ENCODE measurements around the gene PKLR. TPM values are rescaled to one million over a fixed set of nuclear protein-coding genes. Genes with fewer than 3 reads are reported as not detected.
"Not testable (repeated sequence)": the region's sequence is repeated elsewhere in the genome, so short reads cannot be mapped to it uniquely, and the experiment has no call there.

Gene PKLR
- polyA plus RNA-seq, 3 donors, result 7.5 to 9.1 (median 8.8) TPM

DNA sequence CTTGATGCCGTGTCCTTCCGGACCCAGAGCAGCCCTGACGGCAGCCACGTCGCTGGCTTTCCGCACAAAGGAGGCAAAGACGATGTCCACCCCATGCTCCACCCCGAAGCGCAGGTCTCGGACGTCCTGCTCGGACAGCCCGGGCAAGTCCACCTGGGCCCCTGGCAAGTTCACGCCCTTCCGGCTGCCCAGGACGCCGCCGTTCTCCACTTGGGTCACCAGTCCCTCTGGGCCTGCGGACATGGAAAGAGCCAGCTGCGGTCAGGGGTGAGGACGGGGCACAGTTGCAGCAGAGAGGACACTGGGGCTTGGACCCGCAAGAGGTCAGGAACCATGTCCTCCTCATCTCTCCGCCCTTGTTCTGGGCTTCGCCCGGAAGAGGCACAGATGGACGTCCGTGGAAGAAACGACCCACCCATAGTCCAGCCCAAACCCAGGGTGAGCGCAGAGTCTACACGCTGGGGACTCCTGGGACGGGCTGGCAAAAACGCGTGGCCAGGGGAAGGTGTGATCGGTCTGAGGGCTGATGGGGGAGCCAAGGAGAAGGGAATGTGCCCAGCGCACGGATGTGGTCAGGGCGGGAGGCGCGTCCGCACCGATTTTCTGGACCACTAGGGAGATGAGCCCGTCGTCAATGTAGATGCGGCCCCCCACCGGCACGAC is 6.6 kb downstream of the PKLR start:
- no peak for DNase-seq (ENCODE audit: extremely low read depth in 1 of 11, low read depth in 9 of 11, low spot score in 4 of 11)

DNA sequence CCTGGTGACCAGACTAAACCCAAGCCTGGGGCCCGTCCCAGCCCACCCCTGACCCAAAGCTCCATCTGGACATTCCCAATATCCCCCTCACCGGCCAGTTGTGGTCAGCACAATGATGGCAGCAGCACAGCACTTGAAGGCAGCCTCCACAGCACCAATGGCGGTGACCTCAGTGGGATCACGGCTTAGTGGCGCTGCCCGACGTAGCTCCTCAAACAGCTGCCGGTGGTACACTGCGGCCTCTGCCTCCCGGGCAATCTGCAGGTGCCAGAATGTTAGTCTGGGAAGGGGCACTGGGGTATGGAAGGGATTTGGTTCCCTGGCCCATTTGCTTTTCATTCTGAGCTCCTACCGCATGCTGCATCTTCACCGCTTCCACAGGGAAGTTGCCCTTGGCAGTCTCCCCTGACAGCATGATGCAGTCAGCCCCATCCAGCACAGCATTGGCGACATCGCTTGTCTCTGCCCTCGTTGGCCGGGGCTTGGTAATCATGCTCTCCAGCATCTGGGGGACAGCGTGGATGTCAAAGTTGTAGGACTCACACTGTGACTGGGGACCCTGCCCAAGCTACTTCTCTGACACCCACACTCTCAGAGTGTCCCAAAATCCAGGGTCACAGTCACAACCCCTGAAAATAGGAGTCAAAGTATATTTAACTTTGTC is 8.0 kb downstream of the PKLR start:
- no peak for DNase-seq (ENCODE audit: extremely low read depth in 1 of 11, low read depth in 9 of 11, low spot score in 4 of 11)

DNA sequence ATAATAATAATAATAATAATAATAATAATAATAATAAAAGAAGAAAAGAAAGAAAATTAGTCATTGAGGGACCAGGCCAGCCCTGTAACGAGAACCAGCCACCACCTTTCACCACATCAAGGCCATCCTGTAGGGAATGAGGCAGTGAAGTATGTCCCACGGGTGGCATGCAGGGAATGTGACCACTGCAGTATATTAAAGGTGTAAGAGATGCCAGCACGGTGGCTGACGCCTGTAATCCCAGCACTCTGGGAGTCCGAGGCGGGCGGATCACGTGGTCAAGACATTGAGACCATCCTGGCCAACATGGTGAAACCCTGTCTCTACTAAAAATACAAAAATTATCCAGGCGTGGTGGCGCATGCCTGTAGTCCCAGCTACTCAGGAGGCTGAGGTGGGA is 10.2 kb downstream of the PKLR start:
- DNase-seq (ENCODE audit: extremely low read depth in 1 of 11, low read depth in 9 of 11, low spot score in 4 of 11), result not testable (repeated sequence)

DNA sequence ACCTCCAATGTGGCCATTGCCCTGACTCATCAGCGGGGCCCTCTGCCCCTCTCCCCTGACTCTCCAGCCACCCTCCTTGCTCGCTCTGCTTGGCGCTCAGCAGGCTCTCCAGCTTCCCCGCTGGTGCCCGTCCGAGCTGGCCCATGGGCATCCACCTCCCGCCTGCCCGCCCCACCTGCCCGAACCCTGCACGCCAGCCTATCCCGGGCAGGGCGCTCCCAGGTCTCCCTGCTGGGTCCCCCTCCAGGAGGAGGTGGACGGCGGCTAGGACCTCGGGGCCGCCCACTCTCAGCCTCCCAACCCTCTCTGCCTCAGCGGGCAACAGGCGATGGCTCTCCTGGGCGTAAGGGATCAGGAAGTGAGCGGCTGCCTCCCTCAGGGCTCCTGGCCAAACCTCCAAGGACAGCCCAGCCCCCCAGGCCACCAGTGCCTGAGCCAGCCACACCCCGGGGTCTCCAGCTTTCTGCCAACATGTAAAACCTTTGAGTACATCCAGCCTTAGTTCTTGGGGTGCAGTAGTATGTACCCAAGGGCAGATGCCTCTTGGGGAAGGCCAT is 13.2 kb downstream of the PKLR start:
- no peak for DNase-seq (ENCODE audit: extremely low read depth in 1 of 11, low read depth in 9 of 11, low spot score in 4 of 11)

DNA sequence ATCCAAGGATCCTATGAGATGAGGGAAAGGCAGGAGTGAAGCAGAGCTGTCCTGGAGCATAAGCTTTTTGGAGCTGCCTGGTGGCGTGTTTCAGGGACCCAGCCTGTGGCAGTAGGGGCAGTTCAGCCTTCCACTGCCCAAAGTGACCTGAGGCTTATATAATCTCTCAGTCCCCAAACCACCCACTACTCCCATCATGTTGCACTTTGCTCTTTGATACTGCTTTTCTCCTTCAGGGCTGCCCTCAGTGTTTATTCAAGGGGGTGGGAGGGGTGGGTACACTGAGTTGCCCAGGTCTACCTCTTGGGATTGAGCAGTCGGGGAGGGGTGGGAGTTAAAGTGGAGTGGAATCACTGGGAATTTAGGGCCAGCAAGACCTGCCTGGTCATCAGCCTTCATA is 14.7 kb downstream of the PKLR start:
- no peak for DNase-seq (ENCODE audit: extremely low read depth in 1 of 11, low read depth in 9 of 11, low spot score in 4 of 11)

DNA sequence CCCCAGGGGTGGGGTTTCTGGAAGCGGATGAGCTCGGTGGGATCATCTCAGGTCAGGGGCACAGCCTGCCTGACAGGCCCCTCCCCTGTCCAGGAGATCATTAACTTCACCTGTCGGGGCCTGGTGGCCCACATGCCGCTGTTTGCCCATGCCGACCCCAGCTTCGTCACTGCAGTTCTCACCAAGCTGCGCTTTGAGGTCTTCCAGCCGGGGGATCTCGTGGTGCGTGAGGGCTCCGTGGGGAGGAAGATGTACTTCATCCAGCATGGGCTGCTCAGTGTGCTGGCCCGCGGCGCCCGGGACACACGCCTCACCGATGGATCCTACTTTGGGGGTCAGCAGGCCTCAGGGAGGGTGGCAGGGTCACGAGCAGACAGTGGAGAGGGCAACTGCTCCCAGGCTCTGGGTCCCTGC is 15.6 kb downstream of the PKLR start:
- DNase-seq (ENCODE audit: extremely low read depth in 1 of 11, low read depth in 9 of 11, low spot score in 4 of 11), result no peak

DNA sequence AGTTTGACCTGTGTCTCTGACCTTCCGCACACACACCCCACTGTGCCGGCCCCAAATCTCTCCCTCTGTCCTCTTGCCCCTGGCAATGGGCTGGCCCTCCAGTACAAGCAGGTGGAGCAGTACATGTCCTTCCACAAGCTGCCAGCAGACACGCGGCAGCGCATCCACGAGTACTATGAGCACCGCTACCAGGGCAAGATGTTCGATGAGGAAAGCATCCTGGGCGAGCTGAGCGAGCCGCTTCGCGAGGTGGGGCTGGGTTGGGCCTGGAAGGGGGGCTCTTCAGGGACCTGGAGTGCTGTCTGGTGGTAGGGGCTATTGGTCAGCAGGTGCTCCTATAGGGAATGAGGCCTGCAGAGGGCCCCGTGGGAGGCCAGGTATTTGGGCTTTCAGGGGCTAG is 16.2 kb downstream of the PKLR start:
- DNase-seq (ENCODE audit: extremely low read depth in 1 of 11, low read depth in 9 of 11, low spot score in 4 of 11), result no peak

DNA sequence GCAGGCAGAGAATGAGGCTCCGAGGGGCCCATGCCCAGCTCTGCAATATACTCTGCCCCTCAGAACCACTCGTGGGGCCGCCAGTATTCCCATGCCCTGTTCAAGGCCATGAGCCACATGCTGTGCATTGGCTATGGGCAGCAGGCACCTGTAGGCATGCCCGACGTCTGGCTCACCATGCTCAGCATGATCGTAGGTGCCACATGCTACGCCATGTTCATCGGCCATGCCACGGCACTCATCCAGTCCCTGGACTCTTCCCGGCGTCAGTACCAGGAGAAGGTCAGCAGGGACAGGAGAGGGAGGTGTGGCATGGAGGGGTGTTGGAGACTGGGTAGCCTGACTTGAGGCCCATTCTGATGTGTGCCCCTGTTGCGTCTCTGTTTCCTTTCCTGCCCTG is 16.8 kb downstream of the PKLR start:
- no peak for DNase-seq (ENCODE audit: extremely low read depth in 1 of 11, low read depth in 9 of 11, low spot score in 4 of 11)

DNA sequence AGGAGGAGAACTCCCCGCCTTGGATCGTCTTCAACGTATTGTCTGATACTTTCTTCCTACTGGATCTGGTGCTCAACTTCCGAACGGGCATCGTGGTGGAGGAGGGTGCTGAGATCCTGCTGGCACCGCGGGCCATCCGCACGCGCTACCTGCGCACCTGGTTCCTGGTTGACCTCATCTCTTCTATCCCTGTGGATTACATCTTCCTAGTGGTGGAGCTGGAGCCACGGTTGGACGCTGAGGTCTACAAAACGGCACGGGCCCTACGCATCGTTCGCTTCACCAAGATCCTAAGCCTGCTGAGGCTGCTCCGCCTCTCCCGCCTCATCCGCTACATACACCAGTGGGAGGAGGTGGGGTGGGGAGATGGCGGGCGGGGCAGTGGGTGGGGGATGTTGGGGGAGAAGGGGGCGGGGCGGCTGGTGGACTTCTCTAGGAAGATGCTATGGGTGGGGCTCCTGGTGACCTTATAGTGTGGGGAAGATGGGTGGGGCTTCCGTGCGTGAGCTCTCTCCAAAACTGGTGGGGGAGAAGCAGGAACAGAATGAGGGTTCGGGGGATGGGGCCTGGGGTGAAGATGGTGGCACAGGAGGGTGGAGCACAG is 18.6 kb downstream of the PKLR start:
- no peak for DNase-seq (ENCODE audit: extremely low read depth in 1 of 11, low read depth in 9 of 11, low spot score in 4 of 11)

DNA sequence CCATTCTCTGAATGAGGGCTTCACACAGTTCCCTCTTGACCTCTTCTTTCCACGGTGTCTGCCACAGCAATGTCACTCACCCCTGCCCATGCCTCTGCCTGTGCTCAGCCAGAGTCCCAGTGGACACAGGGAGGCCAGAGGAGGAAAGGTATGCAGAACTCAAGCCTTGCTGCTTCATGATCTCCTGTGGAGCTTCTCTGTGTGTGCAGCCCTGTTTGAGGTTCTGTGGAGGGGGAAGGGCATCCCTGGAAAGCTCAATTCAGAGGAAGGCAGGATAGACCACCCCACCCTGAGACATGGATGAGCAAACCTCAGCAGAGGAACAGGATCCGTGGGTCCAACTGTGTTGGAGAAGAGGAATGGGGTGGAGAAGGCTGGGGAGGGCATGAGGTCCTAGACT is 22.0 kb downstream of the PKLR start:
- no peak for DNase-seq (ENCODE audit: extremely low read depth in 1 of 11, low read depth in 9 of 11, low spot score in 4 of 11)

DNA sequence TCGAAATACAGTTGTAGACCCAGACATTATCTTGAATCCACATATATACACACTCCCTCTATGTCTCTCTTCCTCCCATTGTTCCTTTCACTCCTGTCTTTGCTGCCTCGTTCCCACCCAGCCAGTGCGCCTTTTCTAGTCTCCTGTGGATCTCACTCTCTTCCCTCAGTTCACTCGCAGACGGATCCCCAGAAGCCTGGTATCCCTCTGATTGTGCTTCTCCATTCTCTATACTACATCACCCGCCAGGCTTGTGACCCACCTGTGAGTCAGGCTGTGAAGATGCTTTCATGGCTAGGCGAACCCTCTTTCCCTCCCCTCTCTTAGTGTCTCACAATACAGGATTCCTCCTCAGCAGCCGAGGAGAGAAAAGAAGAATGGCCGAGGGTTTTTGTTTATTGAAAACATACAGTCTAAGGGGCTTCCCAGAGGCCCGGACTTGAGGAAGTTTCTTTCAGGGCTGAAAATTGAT is 22.5 kb downstream of the PKLR start:
- DNase-seq (ENCODE audit: extremely low read depth in 1 of 11, low read depth in 9 of 11, low spot score in 4 of 11), result no peak

DNA sequence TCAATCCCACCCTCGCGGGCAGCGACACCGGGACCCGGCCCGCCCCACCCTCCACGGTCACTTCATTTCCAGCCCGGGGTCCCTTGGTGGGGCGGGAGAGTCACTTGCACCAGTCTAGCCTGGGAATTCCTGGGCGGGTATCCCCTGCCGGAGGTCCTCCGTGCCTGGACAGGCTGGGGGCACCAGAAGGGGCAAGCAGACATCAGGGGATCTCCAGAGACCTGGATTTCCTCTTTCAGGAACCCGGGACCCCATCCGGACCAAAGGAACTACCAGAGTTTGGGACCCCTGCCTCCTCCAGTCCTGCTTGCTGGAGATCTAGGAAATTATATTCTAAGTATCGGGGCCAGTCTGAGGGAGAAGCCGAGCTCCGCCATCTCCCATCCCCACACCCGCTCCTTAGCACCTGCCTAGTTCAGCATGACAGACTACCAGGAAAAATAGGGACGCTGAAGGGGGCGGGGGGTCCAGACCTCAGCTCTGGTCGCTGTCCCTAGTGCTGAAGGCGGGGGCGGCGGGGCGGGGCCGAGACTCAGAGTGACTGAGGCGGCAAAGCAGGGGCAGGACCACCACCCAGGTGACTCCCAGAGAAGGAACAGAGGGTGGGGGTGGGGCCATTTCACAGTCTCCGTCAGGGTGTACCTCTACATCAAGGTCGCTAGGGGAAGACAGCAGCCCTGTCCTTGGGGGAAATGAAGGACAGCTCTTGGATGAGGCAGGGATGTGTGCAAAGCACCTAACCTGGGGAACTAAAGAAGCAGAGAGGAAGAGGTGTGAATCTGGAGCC is 23.1 kb downstream of the PKLR start:
- DNase-seq (ENCODE audit: extremely low read depth in 1 of 11, low read depth in 9 of 11, low spot score in 4 of 11), result peak in 8 of 11 donors; percentile 57 to 80 (median 64)

DNA sequence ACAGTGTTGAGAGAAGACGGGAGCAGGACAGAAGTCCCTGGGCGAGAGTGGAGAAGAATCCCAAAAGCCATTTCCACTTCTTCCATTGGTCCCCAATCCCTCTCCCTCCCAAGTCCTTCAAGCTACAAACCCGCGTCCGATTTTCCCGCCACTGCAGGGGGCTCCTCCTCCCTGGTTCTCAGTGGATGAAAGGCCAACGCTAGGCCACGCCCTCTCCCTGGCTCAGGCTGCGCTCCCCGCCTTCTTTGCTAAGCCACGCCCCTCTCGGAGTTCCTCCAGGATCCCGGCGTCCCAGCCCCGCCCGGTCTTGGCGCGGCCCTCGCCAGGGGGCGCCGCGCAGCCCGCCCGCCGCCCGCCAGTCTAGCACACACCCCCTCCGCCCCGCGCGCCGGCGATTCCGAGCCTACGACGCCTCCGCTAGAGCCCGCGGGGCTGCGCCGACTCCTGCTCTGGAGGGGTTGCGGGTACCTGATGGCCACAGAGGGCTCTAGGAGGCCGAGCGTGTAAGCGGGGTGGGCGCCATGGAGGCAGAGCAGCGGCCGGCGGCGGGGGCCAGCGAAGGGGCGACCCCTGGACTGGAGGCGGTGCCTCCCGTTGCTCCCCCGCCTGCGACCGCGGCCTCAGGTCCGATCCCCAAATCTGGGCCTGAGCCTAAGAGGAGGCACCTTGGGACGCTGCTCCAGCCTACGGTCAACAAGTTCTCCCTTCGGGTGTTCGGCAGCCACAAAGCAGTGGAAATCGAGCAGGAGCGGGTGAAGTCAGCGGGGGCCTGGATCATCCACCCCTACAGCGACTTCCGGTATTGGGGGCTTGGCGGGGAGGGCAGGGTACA is 24.0 kb downstream of the PKLR start, which contains the start of gene HCN3:
Gene HCN3 (plus strand): TSS at position 394 of the 832 bp plus-strand sequence. CDS start 128 bp downstream, at position 522.
- peak; percentile 88 to 98 (median 96) for DNase-seq (ENCODE audit: extremely low read depth in 1 of 11, low read depth in 9 of 11, low spot score in 4 of 11)

DNA sequence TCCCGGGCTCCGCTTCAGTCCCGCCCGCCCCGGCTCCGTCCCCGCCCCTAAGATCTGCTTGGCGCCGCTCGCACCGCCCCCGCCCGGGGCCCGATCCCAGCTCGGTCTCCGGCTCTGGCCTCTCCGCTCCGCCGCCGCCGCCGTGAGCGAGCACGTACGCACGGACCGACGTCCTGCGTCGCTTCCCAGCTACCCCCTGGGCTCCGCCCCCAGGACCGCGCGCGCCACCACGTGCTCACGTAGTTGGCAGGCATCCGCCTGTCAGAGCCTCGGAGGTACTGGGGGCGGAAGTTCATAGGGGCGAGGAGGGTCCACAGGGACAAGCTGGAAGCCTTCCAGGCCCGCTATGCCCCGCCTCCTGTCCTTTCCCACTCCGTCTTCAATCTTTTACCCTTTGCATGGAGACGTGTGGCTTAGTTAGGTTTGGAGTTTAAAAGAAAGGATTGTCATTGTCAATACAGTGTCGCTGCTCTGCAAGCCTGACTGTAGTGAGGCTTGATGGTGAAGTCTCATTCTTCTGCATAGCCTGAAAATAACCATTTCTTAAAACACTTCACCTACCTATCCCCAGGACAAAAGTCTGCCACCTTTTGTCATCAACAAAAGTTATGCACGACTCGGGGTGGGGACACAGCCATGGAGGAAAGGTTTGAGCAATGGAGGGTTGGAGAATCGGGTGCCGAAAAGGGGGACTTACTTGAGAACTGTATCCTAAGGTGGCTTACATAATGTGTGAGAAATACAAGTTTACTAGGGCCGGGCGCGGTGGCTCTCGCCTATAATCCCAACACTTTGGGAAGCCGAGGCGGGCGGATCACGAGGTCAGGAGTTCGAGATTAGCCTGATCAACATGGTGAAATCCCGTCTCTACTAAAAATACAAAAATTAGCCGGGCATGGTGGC is 27.6 kb downstream of the PKLR start, which contains the start of gene CLK2:
Gene CLK2 (minus strand): TSS at position 162 of the 903 bp plus-strand sequence. CDS start 2,527 bp downstream, outside the sequence.
- DNase-seq (ENCODE audit: extremely low read depth in 1 of 11, low read depth in 9 of 11, low spot score in 4 of 11), result peak; percentile 86 to 96 (median 92)

DNA sequence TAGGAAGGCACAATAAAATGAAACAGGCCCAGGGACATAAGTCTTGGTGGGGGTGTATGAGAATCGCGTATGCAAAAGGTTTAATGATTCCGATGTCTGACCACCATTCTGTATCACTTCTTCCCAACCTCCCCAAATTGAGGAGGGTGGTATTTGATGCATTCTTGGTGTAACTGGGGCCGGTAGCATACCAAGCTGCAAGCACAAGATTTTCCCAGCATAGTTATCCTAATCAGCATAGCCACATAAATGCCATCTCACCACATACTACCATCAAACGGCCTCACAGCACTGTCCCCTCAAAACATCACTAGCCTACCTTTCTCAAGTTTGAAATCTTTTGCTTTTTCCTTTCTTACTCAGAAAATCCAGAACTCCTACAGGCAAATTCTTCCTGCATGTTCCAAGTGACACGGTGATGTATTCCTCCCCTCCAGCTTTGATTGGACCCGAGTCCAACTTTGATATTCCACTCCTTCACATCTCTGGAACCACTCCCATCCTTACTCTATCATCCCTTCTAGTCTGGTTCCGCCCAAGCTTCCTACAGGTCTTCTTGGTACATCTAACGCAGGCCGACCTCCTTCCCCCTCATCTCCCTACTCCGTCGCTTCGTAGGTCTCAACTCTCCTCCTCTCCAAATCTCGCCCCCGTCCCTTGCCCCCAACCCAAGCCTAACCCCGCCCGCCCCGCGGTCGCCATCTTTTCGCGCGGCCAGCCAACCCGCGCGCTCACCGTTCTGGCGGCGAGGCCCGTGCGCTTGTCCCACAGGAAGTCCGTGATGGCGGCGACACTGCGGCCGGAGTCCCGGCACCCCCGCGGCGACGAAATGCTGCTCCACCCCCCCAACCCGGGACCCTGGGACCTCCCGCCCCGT is 28.5 kb downstream of the PKLR start:
- DNase-seq (ENCODE audit: extremely low read depth in 1 of 11, low read depth in 9 of 11, low spot score in 4 of 11), result peak in 2 of 11 donors; percentile 37 to 49

DNA sequence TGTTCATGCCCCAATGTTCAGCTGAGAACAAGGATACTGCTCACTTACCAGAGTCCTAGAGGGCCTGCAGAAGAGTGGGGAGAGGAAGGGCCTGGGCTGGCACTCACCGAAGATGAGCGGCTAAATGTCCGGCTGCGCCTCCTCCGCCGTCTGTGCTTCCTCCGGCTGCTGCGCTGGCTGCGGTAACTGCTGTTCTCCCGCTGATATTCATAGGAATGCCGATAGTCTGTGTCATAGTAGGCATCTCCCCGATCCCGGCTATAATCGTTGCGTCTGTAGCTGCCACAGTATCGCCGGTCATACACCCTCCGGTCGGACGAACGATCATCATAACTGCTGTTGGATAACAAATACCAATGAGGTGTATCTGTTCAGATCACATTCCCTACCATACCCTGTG is 31.9 kb downstream of the PKLR start:
- no peak for DNase-seq (ENCODE audit: extremely low read depth in 1 of 11, low read depth in 9 of 11, low spot score in 4 of 11)
